A549 (cell line): ENCODE results near the gene ELOB.

Experiments
- CBX2 ChIP-seq: fragments of 200-600 bp; sonication (generic); IDR thresholded peaks from 2 replicates; pipeline ENCODE4 v1.6.1; 2016; ENCODE audit warnings: low read depth, mild to moderate bottlenecking, borderline replicate concordance
- CBX8 ChIP-seq: fragments of 200-600 bp; sonication (generic); IDR thresholded peaks from 2 replicates; pipeline ENCODE4 v1.6.1; 2016
- KDM1A ChIP-seq: fragments of 200-600 bp; sonication (generic); IDR thresholded peaks from 2 replicates; pipeline ENCODE4 v1.6.1; 2016; ENCODE audit warnings: low read depth, mild to moderate bottlenecking
- SMC3 ChIP-seq: fragments of >200 bp; sonication (Bioruptor Twin); formaldehyde crosslinking; IDR thresholded peaks from 3 replicates; pipeline ENCODE4 v1.6.1; 2018; ENCODE audit warnings: inconsistent platforms
- TF ChIP-seq, protein P1 (sequence below): fragments of >200 bp; sonication (Bioruptor Twin); formaldehyde crosslinking; IDR thresholded peaks from 2 replicates; pipeline ENCODE4 v1.6.1; 2016
- TF ChIP-seq, protein P2 (sequence below): fragments of 150-350 bp; IDR thresholded peaks from 2 replicates; pipeline ENCODE4 v1.6.1; 2014; ENCODE audit warnings: low read depth, mild to moderate bottlenecking, low read length
- TF ChIP-seq, protein P3 (sequence below): fragments of >200 bp; sonication (Bioruptor Twin); formaldehyde crosslinking; IDR thresholded peaks from 3 replicates; pipeline ENCODE4 v1.5.1; 2016

GRCh38 chr16:2775765-2776499, 1.1 kb downstream of the ELOB start:
- TF ChIP-seq CBX2, result no peak
- TF ChIP-seq, protein P1, sequence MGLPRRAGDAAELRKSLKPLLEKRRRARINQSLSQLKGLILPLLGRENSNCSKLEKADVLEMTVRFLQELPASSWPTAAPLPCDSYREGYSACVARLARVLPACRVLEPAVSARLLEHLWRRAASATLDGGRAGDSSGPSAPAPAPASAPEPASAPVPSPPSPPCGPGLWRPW, result no peak
- no peak for TF ChIP-seq SMC3
- TF ChIP-seq CBX8, result no peak
- TF ChIP-seq, protein P2, sequence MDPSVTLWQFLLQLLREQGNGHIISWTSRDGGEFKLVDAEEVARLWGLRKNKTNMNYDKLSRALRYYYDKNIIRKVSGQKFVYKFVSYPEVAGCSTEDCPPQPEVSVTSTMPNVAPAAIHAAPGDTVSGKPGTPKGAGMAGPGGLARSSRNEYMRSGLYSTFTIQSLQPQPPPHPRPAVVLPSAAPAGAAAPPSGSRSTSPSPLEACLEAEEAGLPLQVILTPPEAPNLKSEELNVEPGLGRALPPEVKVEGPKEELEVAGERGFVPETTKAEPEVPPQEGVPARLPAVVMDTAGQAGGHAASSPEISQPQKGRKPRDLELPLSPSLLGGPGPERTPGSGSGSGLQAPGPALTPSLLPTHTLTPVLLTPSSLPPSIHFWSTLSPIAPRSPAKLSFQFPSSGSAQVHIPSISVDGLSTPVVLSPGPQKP, result no peak
- TF ChIP-seq KDM1A, result no peak
- TF ChIP-seq, protein P3, sequence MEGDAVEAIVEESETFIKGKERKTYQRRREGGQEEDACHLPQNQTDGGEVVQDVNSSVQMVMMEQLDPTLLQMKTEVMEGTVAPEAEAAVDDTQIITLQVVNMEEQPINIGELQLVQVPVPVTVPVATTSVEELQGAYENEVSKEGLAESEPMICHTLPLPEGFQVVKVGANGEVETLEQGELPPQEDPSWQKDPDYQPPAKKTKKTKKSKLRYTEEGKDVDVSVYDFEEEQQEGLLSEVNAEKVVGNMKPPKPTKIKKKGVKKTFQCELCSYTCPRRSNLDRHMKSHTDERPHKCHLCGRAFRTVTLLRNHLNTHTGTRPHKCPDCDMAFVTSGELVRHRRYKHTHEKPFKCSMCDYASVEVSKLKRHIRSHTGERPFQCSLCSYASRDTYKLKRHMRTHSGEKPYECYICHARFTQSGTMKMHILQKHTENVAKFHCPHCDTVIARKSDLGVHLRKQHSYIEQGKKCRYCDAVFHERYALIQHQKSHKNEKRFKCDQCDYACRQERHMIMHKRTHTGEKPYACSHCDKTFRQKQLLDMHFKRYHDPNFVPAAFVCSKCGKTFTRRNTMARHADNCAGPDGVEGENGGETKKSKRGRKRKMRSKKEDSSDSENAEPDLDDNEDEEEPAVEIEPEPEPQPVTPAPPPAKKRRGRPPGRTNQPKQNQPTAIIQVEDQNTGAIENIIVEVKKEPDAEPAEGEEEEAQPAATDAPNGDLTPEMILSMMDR, result no peak
